GM19099 (cell line): ENCODE data around the gene PPP6R2.

Source experiments
- POLR2A ChIP-seq: IDR thresholded peaks from 3 replicates; pipeline ENCODE4 v1.6.1; 2011; ENCODE audit warnings: low read depth; ENCODE audit not compliant: insufficient read length; ENCODE audit errors: extremely low read depth

PPP6R2 gene

DNA sequence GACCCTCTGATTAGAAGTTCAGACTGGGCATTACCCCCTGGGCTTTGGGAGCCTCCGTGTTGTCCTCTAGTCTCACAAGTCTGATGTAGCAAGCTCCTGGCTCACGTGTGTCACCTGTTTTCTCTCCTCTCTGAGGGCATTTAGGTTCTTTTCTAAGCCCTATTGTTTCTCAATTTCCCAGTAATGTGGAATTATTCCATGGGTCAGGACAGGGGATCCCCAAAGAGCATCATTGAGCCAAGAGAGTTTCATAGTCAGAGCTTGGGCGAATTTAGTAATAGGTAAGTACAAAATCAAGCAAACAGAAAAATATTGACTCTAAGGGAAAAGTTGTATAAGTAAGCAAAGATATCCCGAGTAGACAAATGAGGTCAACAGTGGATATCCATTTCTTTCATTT lies 57.3 kb downstream of the PPP6R2 start:
- no peak for TF ChIP-seq POLR2A

GRCh38 chr22:50400931-50401330 lies 57.8 kb downstream of the PPP6R2 start:
- TF ChIP-seq POLR2A, result no peak

DNA sequence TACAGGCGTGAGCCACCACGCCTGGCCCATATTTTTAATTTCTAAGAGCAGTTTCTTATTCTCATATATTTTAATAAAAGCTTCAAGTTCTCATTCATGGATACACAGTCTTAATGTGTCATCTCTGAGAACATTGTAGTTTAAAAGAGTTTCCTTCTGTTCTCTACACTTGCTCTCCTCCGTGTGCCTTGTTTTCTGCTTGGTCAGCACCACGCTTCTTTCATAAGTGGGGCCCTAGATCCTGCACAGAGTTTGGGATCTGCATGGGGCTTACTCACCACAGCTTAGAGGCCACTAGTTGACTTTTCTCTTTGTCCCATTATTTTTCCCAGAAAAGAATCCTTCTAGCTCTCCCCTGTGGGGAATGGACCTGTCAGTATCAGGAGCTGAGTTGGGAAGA lies 58.8 kb downstream of the PPP6R2 start:
- no peak for TF ChIP-seq POLR2A

DNA sequence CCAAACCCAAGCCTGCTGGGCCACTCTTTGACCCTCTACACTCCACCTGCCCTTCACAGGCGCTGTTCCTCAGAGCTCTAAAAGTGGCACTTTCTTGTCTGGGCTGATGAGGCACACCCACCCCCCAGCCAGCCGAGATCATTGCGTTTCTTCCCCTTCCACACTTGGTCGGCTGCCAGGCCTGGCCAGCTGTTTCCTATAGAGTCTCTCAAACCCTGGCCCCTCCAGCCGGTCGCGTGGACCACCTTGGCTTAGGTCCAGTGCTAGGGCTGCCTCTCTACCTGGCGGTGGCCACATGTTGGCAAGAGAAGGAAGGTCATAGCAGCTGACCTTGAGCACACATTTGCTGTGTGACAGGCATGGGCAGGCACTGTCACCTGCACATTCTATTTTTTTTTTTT lies 60.6 kb downstream of the PPP6R2 start:
- no peak for TF ChIP-seq POLR2A

GRCh38 chr22:50406416-50407170 lies 63.5 kb downstream of the PPP6R2 start:
- TF ChIP-seq POLR2A, result no peak

DNA sequence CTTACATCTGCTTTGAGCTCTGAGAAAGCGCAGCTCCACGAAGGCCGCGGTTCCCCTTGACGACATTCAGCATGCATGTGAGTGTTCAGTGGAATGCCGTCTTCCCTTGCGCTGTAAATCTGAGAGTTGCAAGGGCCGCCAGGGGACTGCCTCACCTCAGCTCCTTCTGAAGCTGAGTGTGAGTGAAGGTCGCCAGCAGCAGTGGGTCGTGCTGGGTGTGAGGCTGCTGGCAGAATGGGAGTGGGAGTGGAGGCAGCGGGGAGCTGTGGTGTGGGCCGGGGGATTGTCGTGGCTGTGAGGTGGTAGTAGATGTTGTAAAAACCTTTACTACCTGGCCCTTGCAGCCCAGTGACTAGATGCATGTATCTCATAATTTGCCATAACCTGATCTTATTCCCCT lies 65.2 kb downstream of the PPP6R2 start:
- no peak for TF ChIP-seq POLR2A

DNA sequence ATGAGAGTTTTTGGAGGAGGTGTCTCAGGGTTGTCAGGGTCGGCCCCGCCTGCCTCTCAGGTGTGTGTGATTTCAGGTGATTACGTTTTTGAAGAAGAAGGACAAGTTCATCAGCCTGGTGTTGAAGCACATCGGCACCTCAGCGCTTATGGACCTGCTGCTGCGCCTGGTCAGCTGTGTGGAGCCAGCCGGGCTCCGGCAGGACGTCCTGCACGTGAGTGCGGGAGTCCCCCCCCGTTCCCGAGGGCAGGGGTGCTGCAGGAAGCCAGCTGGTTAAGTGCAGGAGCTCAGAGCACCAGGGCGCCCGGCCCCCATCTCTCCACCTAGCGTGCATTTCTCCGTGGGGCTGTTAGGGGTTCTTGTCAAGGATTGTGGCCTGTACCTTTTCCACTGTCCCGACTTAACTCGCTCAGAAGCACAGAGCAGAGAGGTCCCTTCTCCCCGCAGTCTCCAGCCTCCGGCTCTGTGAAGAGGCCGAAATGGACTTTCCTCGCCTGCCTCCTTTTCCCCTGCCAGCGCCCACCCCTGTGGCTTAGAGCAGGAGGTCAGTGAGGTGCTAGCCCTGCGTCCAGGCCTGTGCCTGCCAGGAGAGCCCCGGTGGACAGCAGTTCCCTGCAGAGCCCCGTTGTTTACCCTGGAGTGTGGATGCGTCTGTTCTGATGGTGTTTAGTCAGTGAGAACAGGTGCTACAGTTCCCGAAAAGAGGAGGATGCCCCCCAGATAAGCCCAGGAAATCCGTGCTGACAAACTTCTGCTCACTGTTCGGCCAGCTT lies 71.5 kb downstream of the PPP6R2 start:
- TF ChIP-seq POLR2A, result no peak

GRCh38 chr22:50415426-50415825 lies 72.3 kb downstream of the PPP6R2 start:
- TF ChIP-seq POLR2A, result no peak

- no peak for TF ChIP-seq POLR2A
Observed at GRCh38 chr22:50416996-50417395, 73.9 kb downstream of the PPP6R2 start.

DNA sequence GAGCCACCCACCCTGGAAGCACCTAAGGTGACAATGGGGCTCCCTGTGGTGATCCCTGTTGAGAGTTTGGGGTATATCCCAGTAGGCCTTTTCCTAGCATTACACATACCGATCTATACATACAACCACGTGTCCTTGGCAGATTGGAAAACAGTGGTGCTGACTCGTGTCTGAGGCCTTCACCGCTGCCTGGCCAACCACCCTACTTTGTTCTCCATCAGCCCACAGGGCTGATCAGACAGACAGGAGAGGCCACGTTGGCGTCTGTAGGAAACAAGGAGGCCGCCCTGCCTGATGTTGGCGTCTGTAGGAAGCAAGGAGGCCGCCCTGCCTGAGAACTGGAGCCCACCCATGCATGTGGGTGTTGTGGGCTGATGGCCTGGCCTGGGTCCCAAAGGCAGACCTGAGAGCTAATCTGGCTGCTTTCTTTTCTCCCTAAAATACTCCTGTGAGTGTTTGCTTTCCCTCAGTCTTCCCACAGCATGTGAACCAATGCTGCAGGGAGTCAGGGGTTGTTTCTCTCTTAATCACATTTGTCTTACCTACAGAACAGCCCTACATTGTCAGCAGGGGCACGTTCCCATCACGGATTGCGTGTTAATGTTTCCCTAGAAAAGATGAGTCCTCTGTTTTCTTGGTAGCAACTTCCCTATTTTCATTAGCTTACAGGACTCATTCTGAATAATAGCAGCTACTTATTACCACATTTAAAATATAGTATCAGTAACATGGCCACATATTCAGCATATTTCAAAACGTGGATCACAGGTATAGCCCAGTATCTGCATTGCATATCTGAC lies 74.5 kb downstream of the PPP6R2 start:
- TF ChIP-seq POLR2A, result no peak

- TF ChIP-seq POLR2A, result no peak
Observed at GRCh38 chr22:50418624-50419023, 75.5 kb downstream of the PPP6R2 start.

DNA sequence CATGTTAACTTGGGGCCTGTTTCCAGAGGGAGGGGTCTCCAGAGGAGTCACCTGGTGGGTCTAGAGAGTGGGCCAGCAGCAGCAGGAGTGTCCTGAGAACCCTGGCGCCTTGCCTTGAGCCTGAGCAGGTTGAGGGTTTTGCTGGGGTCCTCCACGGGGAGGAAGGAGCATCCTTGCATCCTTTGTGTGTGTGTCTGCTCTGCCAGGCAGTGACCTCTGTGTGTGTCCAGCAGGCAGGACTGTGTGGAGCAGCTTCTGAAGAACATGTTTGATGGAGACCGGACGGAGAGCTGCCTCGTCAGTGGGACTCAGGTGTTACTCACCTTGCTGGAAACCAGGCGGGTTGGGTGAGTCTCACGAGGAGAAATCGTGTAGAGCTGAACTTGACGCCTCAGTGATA lies 76.0 kb downstream of the PPP6R2 start:
- no peak for TF ChIP-seq POLR2A

GRCh38 chr22:50420015-50420414 lies 76.9 kb downstream of the PPP6R2 start:
- TF ChIP-seq POLR2A, result no peak

DNA sequence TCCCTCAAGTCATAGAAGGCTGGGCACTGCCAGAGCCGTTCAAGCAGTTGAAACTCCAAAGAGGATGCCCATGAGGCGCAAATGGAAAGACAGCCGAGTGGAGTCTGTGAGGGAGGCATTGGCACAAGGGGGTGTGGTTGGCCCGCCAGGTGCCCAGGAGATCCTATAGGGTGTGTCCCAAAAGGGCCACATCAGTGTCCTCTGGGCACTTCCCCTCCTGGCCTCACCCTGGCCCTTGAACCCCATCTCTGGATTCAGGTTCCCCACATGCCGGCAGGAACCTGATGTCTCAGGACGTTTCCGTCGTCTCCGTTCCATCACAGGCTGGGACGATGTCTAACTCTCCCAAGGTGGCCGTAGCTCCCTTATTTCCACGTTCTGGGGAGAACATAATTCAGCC lies 77.5 kb downstream of the PPP6R2 start:
- no peak for TF ChIP-seq POLR2A

DNA sequence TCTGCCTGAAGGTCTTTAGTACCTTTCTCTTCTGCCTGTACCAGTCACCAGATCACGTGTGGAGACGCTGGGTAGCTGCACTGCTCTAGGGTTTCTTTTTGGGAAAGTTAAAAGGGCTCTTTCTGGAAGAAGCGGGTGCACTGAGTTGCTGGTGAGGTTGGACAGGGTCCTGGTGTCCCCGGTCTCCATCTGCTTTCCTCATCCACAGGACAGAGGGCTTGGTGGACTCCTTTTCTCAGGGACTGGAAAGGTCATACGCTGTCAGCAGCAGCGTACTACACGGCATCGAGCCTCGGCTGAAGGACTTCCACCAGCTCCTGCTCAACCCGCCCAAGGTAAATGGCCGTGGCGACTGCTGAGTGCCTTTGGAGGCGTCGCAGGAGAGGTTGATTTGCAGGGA lies 78.9 kb downstream of the PPP6R2 start:
- TF ChIP-seq POLR2A, result no peak
